ENCODE measurements around the gene UNC45B.

GRCh38 chr17:35146214-35146833 lies 1.3 kb upstream of the UNC45B start:
- TF ChIP-seq POLR2AphosphoS5 (IDR thresholded peaks at IDR 0.05; ENCODE audit: low read depth, low read length) (no peak), ZNF274 (IDR thresholded peaks at IDR 0.05; ENCODE audit: borderline replicate concordance, extremely low read depth, low read length) (no peak)
